ENCODE measurements around the gene ANKS1B. TPM values are rescaled to one million over a fixed set of nuclear protein-coding genes. Genes with fewer than 3 reads are reported as not detected.

Gene ANKS1B
- polyA plus RNA-seq, 3 donors, result not detected

- intact Hi-C loops (cut with micrococcal nuclease), result no loop called here
- DNase-seq, result no peak
- Mint-ChIP-seq H3K4me3 (no peak overlapping the region), H3K9me3 (peaks cover 5 to 24% (median 14%) of the 10 kb centered on the region in 7 donors), H3K4me1 (no peaks in the 10 kb centered on the region), H3K36me3 (no peaks in the 10 kb centered on the region), H3K27me3 (ENCODE audit: low read depth in 3 of 3) (peaks cover 0 to 4% (median 2%) of the 10 kb centered on the region in 3 donors), H3K27ac (no peak overlapping the region)
- H3K27me3 ChIP-seq (ENCODE audit: control insufficient read depth in 2 of 2, insufficient read depth in 2 of 2, low read length in 2 of 2), result no peaks in the 10 kb centered on the region
- peaks cover 0 to 8% of the 10 kb centered on the region in 2 donors for H3K9me3 ChIP-seq (replicated peaks in 1 of 2; ENCODE audit: control insufficient read depth in 1 of 2, insufficient read depth in 1 of 2, low read length in 2 of 2)
- no peak overlapping the region for H3K4me2 ChIP-seq (replicated peaks; ENCODE audit: extremely low read depth, low read length, poor library complexity, severe bottlenecking)
- H3K9ac ChIP-seq (ENCODE audit: insufficient read depth, low read length, poor library complexity, severe bottlenecking), result no peak overlapping the region
- H3K4me1 ChIP-seq (ENCODE audit: control insufficient read depth in 1 of 2, insufficient read depth in 2 of 2, low read length in 2 of 2), result no peaks in the 10 kb centered on the region
- no peaks in the 10 kb centered on the region for H4K20me1 ChIP-seq (ENCODE audit: insufficient read depth, low read length)
- no peak overlapping the region for H3K27ac ChIP-seq (ENCODE audit: low read depth in 1 of 2, low read length in 2 of 2)
- TF ChIP-seq, protein P1, sequence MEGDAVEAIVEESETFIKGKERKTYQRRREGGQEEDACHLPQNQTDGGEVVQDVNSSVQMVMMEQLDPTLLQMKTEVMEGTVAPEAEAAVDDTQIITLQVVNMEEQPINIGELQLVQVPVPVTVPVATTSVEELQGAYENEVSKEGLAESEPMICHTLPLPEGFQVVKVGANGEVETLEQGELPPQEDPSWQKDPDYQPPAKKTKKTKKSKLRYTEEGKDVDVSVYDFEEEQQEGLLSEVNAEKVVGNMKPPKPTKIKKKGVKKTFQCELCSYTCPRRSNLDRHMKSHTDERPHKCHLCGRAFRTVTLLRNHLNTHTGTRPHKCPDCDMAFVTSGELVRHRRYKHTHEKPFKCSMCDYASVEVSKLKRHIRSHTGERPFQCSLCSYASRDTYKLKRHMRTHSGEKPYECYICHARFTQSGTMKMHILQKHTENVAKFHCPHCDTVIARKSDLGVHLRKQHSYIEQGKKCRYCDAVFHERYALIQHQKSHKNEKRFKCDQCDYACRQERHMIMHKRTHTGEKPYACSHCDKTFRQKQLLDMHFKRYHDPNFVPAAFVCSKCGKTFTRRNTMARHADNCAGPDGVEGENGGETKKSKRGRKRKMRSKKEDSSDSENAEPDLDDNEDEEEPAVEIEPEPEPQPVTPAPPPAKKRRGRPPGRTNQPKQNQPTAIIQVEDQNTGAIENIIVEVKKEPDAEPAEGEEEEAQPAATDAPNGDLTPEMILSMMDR (IDR thresholded peaks at IDR 0.05), result no peak
- no peaks in the 10 kb centered on the region for H3K79me2 ChIP-seq (ENCODE audit: insufficient read depth, low read length)
- no peak overlapping the region for H2AFZ ChIP-seq (ENCODE audit: insufficient read depth, low read depth, low read length, poor library complexity, severe bottlenecking)
- no CpG with 5 or more reads among the region's 1 CpG for WGBS (ENCODE audit: insufficient coverage)
- H3K4me3 ChIP-seq (replicated peaks in 1 of 3; ENCODE audit: low read depth in 2 of 3, low read length in 3 of 3), result no peak overlapping the region
- H3K36me3 ChIP-seq (replicated peaks in 1 of 2; ENCODE audit: control insufficient read depth in 1 of 2, insufficient read depth in 2 of 2, low read length in 2 of 2), result no peaks in the 10 kb centered on the region
Measured at GRCh38 chr12:99997806-99998205, 13.1 kb upstream of the ANKS1B start.

DNA sequence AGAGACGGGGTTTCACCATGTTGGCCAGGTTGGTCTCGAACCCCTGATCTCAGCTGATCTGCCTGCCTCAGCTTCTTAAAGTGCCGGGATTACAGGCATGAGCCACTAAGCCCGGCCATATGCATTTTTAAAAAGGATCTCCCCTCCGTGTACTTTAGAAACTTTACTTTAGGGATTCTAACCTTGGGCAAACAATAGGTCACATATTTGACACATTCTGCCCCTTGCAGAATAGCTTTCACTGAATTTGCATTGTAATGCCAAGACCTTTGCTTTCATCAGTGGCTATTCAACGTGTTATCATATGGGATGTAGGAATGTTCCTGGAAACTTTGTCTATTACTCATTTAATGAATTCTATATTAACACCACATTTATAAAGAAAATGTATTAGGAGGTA is 11.4 kb upstream of the ANKS1B start:
- TF ChIP-seq, protein P1 (IDR thresholded peaks at IDR 0.05), result no peak
- Mint-ChIP-seq H3K9me3 (peaks cover 5 to 24% (median 15%) of the 10 kb centered on the region in 7 donors), H3K27me3 (ENCODE audit: low read depth in 3 of 3) (peaks cover 0 to 5% (median 4%) of the 10 kb centered on the region in 3 donors), H3K36me3 (no peaks in the 10 kb centered on the region), H3K27ac (no peak overlapping the region), H3K4me3 (no peak overlapping the region), H3K4me1 (no peaks in the 10 kb centered on the region)
- no peak overlapping the region for H3K9ac ChIP-seq (ENCODE audit: insufficient read depth, low read length, poor library complexity, severe bottlenecking)
- H3K4me1 ChIP-seq (ENCODE audit: control insufficient read depth in 1 of 2, insufficient read depth in 2 of 2, low read length in 2 of 2), result no peaks in the 10 kb centered on the region
- no peak for DNase-seq
- H3K9me3 ChIP-seq (replicated peaks in 1 of 2; ENCODE audit: control insufficient read depth in 1 of 2, insufficient read depth in 1 of 2, low read length in 2 of 2), result peaks cover 0 to 8% of the 10 kb centered on the region in 2 donors
- H3K79me2 ChIP-seq (ENCODE audit: insufficient read depth, low read length), result no peaks in the 10 kb centered on the region
- H3K27me3 ChIP-seq (ENCODE audit: control insufficient read depth in 2 of 2, insufficient read depth in 2 of 2, low read length in 2 of 2), result no peaks in the 10 kb centered on the region
- WGBS (ENCODE audit: insufficient coverage), result 70% methylated on average over 4 of the region's 6 CpGs
- intact Hi-C loops (cut with micrococcal nuclease), result no loop called here
- no peaks in the 10 kb centered on the region for H4K20me1 ChIP-seq (ENCODE audit: insufficient read depth, low read length)
- no peak overlapping the region for H3K4me2 ChIP-seq (replicated peaks; ENCODE audit: extremely low read depth, low read length, poor library complexity, severe bottlenecking)
- no peak overlapping the region for H3K27ac ChIP-seq (ENCODE audit: low read depth in 1 of 2, low read length in 2 of 2)
- H3K36me3 ChIP-seq (replicated peaks in 1 of 2; ENCODE audit: control insufficient read depth in 1 of 2, insufficient read depth in 2 of 2, low read length in 2 of 2), result no peaks in the 10 kb centered on the region
- H2AFZ ChIP-seq (ENCODE audit: insufficient read depth, low read depth, low read length, poor library complexity, severe bottlenecking), result no peak overlapping the region
- no peak overlapping the region for H3K4me3 ChIP-seq (replicated peaks in 1 of 3; ENCODE audit: low read depth in 2 of 3, low read length in 3 of 3)

Measured in CD14-positive monocyte (primary cell).